Ishikawa (cell line): ENCODE measurements around the gene PEAK3.

ENCODE experiments used
- CEBPB ChIP-seq: IDR thresholded peaks from 2 replicates; pipeline ENCODE4 v1.6.1; 2012
- EGR1 ChIP-seq: IDR thresholded peaks from 2 replicates; pipeline ENCODE4 v1.6.1; 2012
- EP300 ChIP-seq: IDR thresholded peaks from 2 replicates; pipeline ENCODE4 v1.6.1; 2012; ENCODE audit warnings: borderline replicate concordance
- NFIC ChIP-seq: IDR thresholded peaks from 2 replicates; pipeline ENCODE4 v1.6.1; 2012
- RAD21 ChIP-seq: IDR thresholded peaks from 2 replicates; pipeline ENCODE4 v1.6.1; 2012; ENCODE audit warnings: low read depth
- TCF12 ChIP-seq: IDR thresholded peaks from 2 replicates; pipeline ENCODE4 v1.6.1; 2012; ENCODE audit warnings: low read depth
- YY1 ChIP-seq: IDR thresholded peaks from 2 replicates; pipeline ENCODE4 v1.6.1; 2012; ENCODE audit warnings: low read depth
- ZBTB7A ChIP-seq: IDR thresholded peaks from 2 replicates; pipeline ENCODE4 v1.6.1; 2012; ENCODE audit warnings: low read depth
- TF ChIP-seq, protein P1 (sequence below): IDR thresholded peaks from 2 replicates; pipeline ENCODE4 v1.6.1; 2012; ENCODE audit warnings: low read depth, mild to moderate bottlenecking
- TF ChIP-seq, protein P2 (sequence below): IDR thresholded peaks from 2 replicates; pipeline ENCODE4 v1.6.1; 2012

DNA sequence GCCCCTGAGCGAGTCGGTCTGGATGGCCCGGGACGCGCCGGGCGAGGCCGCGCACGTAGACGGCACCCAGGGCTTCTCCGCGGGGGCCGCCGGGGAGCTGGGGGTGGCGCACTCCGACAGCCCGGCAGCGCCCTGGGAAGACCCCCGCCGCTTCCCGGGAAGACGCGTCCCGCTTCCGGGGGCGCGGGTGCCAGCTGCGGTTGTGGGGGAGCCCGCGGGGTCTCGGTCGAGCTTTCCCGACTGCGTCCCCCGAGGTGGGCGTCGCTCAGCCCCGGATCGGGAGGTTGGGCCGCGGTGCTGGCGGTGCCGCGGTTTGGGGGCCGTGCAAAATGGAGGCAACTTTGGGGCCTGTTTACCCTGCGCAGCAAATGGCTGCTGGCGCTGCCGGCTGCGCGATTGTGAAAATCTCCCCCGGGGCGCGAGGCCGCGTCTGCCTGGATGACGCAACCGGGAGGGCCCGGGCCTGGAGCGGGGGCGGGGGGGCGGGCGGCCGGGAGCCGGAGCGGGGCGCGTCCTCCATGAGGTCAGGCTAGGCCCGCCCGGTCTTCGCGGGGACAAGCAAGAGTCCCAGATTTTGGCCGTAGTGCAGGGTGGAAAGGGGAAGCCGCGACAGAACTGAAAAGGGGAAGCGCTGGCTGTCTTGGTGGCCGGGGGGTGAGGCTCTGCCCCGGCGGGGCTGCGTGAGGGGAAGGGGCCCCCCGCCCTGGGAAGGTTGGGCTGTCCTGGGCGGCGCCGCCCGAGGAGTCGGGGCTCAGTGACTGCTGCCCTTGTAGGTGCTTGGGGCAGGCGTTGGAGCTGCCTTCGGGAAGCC is 11.3 kb downstream of the PEAK3 start:
- TF ChIP-seq YY1 (peak; percentile 88), RAD21 (no peak), EP300 (peak; percentile 5; the same call in 1 of the 2 replicates), ZBTB7A (peak; percentile 27; the same call in 1 of the 2 replicates), EGR1 (peak; percentile 21; the same call in 1 of the 2 replicates), TCF12 (peak; percentile 24; the same call in 1 of the 2 replicates), NFIC (no peak), CEBPB (peak; percentile 91)
- TF ChIP-seq, protein P1, sequence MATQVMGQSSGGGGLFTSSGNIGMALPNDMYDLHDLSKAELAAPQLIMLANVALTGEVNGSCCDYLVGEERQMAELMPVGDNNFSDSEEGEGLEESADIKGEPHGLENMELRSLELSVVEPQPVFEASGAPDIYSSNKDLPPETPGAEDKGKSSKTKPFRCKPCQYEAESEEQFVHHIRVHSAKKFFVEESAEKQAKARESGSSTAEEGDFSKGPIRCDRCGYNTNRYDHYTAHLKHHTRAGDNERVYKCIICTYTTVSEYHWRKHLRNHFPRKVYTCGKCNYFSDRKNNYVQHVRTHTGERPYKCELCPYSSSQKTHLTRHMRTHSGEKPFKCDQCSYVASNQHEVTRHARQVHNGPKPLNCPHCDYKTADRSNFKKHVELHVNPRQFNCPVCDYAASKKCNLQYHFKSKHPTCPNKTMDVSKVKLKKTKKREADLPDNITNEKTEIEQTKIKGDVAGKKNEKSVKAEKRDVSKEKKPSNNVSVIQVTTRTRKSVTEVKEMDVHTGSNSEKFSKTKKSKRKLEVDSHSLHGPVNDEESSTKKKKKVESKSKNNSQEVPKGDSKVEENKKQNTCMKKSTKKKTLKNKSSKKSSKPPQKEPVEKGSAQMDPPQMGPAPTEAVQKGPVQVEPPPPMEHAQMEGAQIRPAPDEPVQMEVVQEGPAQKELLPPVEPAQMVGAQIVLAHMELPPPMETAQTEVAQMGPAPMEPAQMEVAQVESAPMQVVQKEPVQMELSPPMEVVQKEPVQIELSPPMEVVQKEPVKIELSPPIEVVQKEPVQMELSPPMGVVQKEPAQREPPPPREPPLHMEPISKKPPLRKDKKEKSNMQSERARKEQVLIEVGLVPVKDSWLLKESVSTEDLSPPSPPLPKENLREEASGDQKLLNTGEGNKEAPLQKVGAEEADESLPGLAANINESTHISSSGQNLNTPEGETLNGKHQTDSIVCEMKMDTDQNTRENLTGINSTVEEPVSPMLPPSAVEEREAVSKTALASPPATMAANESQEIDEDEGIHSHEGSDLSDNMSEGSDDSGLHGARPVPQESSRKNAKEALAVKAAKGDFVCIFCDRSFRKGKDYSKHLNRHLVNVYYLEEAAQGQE: no peak
- TF ChIP-seq, protein P2, sequence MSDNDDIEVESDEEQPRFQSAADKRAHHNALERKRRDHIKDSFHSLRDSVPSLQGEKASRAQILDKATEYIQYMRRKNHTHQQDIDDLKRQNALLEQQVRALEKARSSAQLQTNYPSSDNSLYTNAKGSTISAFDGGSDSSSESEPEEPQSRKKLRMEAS: peak; percentile 18; the same call in 1 of the 2 replicates
